HCT116 (cell line): ENCODE data around the gene ANOS1.

Source experiments
- ATF3 ChIP-seq: IDR thresholded peaks from 2 replicates; pipeline ENCODE4 v1.6.1; 2012
- CBX3 ChIP-seq: IDR thresholded peaks from 2 replicates; pipeline ENCODE4 v1.6.1; 2012; ENCODE audit warnings: low read depth
- CEBPB ChIP-seq: IDR thresholded peaks from 2 replicates; pipeline ENCODE4 v1.6.1; 2012; ENCODE audit warnings: low read depth
- CTCF ChIP-seq, 3 experiments: fragments of 200-600 bp in 1 of 3; sonication (generic) in 1 of 3; IDR thresholded peaks in 2 of 3; conservative IDR thresholded peaks in 1 of 3; 2 replicates each; pipeline ENCODE4 v1.5.1; 2012 to 2017; ENCODE audit warnings: low read depth in 2 of 3, low read length in 2 of 3, antibody characterized with exemption in 1 of 3, borderline replicate concordance in 1 of 3, control low read depth in 1 of 3, mild to moderate bottlenecking in 1 of 3, mixed read lengths in 1 of 3, mixed run types in 1 of 3, moderate library complexity in 1 of 3; ENCODE audit not compliant: insufficient read depth in 1 of 3
- EZH2 ChIP-seq: fragments of 200-600 bp; sonication (generic); IDR thresholded peaks from 2 replicates; pipeline ENCODE4 v1.6.1; 2017; ENCODE audit warnings: antibody characterized with exemption, mixed run types
- JUND ChIP-seq: IDR thresholded peaks from 2 replicates; pipeline ENCODE4 v1.6.1; 2012
- MAX ChIP-seq: IDR thresholded peaks from 2 replicates; pipeline ENCODE4 v1.6.1; 2012
- POLR2A ChIP-seq: IDR thresholded peaks from 2 replicates; pipeline ENCODE4 v1.7.0; 2011; ENCODE audit warnings: borderline replicate concordance; ENCODE audit not compliant: insufficient read depth, insufficient read length; ENCODE audit errors: extremely low read depth
- POLR2AphosphoS5 ChIP-seq: IDR thresholded peaks from 2 replicates; pipeline ENCODE4 v1.6.1; 2011; ENCODE audit warnings: mild to moderate bottlenecking, low read depth, low read length, moderate library complexity
- SP1 ChIP-seq: IDR thresholded peaks from 2 replicates; pipeline ENCODE4 v1.6.1; 2012; ENCODE audit warnings: low read depth
- YY1 ChIP-seq: IDR thresholded peaks from 2 replicates; pipeline ENCODE4 v1.6.1; 2011; ENCODE audit warnings: low read length, low read depth, moderate library complexity, mild to moderate bottlenecking; ENCODE audit not compliant: insufficient replicate concordance; ENCODE audit errors: extremely low read depth
- ZNF274 ChIP-seq: fragments of 200-500 bp; sonication (Bioruptor generic); IDR thresholded peaks from 2 replicates; pipeline ENCODE4 v1.6.1; 2014; ENCODE audit warnings: mild to moderate bottlenecking, low read depth, low read length, inconsistent platforms

GRCh38 chrX:8760021-8760420 is 28.1 kb upstream of the ANOS1 start:
- no peak for TF ChIP-seq MAX
- TF ChIP-seq CTCF (IDR thresholded peaks at IDR 0.05 in 2 of 3, conservative IDR thresholded peaks at IDR 0.05 in 1 of 3; ENCODE audit: borderline replicate concordance in 1 of 3, insufficient read depth in 1 of 3, low read depth in 2 of 3, low read length in 2 of 3), result no peak
- TF ChIP-seq JUND, result no peak
- no peak for TF ChIP-seq YY1
- no peak for TF ChIP-seq POLR2A
- TF ChIP-seq SP1, result no peak
- no peak for TF ChIP-seq CBX3
- no peak for TF ChIP-seq POLR2AphosphoS5
- TF ChIP-seq EZH2, result no peak
- no peak for TF ChIP-seq ZNF274
- TF ChIP-seq CEBPB, result no peak
- TF ChIP-seq ATF3, result no peak
